LNCaP clone FGC (cell line): ENCODE data around the gene KDM7A.

Experiments used
- DNase-seq: peaks from one replicate; pipeline ENCODE4 v3.0.0-alpha.2; 2011; ENCODE audit warnings: low read depth
- H3K4me3 ChIP-seq: 2 replicates; pipeline ENCODE4 v1.5.1; 2011; ENCODE audit warnings: mild to moderate bottlenecking, low read depth, low read length, control low read depth
- TF ChIP-seq, protein P1 (sequence below): IDR thresholded peaks from 2 replicates; pipeline ENCODE4 v1.5.1; 2012; ENCODE audit warnings: mild to moderate bottlenecking; ENCODE audit not compliant: control insufficient read depth, insufficient read depth; ENCODE audit errors: extremely low read depth

KDM7A gene

DNA sequence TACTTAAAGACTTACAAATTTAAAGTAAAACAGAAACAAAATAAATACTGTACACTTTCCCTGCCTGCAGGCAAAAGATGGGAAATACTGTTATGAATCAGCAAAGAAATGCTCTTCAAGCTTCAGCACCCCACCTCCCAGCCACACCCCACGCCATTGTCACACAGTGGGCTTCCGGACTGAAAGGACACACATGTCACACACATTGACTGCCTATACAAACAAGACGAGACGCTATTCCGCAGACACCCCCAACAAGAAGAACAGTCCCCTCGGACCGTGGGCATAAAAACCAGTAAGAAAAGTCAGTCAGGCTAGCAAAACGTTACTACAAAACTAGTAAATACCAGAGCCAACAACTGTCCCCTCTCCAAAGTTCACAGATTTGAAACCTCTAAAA, 91.8 kb downstream of the KDM7A start:
- DNase-seq: no peak
- H3K4me3 ChIP-seq: no peak overlapping the region

DNA sequence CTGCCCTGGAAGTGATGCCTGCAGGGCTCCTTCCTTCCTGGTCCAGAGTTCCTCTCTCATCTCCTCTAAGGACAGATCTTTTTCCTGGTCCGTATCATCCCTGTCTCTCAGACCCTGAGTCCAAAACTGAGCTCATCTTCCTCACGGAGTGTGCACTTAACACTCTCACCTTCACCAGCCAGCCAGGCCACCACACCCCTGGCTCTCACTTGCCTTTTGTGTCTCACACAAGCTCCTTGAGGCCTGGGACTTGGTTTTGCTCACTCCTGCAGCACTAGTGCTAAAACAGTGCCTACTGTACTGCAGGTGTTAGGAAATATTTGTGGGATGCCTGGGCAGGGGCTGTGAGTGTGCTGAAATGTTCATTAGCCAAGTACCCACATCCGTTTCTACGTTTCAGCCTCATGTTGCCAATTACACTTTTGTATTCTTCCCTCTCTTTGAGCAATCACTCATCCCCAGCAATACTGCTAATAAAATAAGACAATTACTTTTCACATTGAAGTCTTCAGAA, 92.6 kb downstream of the KDM7A start:
- no peak for DNase-seq
- TF ChIP-seq, protein P1, sequence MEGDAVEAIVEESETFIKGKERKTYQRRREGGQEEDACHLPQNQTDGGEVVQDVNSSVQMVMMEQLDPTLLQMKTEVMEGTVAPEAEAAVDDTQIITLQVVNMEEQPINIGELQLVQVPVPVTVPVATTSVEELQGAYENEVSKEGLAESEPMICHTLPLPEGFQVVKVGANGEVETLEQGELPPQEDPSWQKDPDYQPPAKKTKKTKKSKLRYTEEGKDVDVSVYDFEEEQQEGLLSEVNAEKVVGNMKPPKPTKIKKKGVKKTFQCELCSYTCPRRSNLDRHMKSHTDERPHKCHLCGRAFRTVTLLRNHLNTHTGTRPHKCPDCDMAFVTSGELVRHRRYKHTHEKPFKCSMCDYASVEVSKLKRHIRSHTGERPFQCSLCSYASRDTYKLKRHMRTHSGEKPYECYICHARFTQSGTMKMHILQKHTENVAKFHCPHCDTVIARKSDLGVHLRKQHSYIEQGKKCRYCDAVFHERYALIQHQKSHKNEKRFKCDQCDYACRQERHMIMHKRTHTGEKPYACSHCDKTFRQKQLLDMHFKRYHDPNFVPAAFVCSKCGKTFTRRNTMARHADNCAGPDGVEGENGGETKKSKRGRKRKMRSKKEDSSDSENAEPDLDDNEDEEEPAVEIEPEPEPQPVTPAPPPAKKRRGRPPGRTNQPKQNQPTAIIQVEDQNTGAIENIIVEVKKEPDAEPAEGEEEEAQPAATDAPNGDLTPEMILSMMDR: no peak
- no peak overlapping the region for H3K4me3 ChIP-seq

More for the DNA sequence above, 91.8 kb downstream of the KDM7A start:
- TF ChIP-seq, protein P1: no peak

DNA sequence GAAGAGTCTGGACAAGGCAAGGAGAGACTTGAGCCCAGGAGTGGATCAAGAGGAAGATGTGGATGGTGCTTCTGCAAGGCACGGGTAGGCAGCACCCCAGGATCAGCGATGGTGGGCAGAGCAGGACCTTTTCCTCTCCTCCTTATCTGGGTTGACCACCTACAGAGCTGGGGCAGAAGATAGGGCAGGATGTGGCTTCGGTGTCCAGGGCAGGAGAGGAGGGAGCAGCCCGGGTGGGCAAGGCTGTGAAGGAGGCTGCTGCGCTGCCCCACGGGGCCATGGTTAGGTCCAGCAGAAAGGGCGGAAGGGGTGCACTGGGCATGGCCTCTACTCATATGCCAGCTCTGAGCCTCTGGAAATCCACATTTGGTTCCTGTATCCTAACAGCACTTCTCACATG, 94.0 kb downstream of the KDM7A start:
- TF ChIP-seq, protein P1: no peak
- no peak for DNase-seq
- no peak overlapping the region for H3K4me3 ChIP-seq

DNA sequence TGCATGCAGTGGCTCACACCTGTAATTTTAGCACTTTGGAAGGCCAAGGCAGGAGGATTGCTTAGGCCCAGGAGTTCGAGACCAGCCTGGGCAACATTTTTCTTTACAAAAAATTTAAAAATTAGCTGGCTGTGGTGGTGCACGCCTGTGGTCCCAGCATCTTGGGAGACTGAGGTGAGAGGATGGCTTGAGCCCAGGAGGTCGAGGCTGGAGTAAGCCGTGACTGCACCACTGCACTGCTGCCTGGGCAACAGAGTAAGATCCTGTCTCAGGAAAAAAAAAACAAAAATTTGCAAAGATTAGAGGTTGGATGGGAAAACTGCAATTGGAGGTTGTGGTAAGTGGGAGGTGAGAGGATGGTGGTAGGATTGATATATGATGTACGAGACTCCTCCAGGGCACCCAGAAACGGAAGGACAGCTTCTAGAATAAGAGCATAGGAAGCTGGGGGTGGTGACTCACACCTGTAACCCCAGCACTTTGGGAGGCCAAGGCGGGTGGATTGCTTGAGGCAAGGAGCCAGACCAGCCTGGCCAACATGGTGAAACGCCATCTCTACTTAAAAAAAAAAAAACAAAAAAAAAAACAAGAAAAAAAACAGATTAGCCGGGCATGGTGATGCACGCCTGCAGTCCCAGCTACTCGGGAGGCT, 94.9 kb downstream of the KDM7A start:
- no peak overlapping the region for H3K4me3 ChIP-seq
- TF ChIP-seq, protein P1: no peak
- DNase-seq: no peak

DNA sequence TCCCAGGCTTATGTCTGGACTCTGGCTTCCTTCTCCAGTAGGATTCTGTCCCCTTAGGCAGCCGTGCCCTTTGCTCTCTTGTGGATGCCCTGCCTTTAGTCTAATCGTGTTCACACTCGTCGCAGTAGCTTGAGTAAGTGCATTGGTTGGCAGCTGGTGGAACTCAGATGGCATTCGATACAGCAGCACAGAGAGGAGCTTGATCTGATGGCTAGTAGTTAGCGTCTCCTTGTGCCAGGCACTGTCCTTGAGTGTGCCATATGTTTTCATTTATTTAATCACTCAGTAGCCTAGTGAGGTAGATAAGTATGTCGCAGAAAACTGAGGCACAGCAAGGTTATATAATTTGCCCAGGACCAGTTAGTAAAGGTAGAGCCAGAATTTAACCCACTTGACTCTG, 95.9 kb downstream of the KDM7A start:
- no peak for DNase-seq
- no peak overlapping the region for H3K4me3 ChIP-seq
- TF ChIP-seq, protein P1: no peak

DNA sequence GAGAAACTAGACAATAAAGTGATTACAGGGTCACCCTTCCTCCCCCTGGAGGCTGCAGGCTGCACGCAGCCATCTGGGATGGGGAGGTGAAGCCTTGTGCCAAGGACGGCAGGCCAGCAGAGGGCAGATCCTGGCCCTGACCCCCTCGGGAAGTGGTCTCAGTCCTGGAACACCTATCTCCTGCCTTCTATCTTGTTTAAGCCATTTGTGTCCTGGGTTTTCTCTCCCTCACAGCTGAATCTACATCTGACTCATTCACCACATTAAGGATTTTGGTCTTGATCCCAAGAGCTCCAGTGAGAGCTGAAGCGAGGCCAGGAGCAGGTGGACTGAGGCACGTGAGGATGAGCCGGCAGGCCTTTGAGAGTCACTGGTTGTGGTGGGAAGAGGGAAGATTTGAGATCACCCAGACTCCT, 97.7 kb downstream of the KDM7A start:
- no peak for DNase-seq
- TF ChIP-seq, protein P1: peak; percentile 33
- no peak overlapping the region for H3K4me3 ChIP-seq

DNA sequence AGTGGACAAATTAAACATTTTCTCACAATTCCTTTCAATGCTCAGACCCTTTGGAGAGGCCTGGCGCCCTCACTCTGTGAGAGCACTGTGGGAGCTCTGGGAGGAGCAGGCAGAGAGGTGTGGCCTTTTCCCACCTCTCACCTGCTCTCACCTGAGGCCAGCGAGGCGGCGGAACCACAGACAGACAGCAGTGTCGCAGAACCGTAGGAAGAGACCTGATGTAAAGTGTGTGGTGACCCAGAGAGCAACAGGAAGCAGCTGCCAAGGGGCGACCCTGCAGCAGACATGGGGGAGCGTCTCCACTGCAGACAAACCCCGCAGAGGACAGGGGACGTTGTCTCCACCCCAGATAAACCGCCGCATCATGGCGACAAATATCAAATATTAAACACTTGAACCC, 98.4 kb downstream of the KDM7A start:
- H3K4me3 ChIP-seq: no peak overlapping the region
- TF ChIP-seq, protein P1: no peak
- DNase-seq: no peak
